SK-N-SH treated with all-trans-retinoic acid at 6 μM for 48 hours (cell line): Measurements from ENCODE around the gene GRK3.

Experiments
- ATAC-seq: fragments of 200-7000 bp; cut with Tn5 transposase; 3 replicates; pipeline ENCODE4 v1.9.1; 2020; ENCODE audit warnings: mild to moderate bottlenecking, moderate library complexity
- ARNTL ChIP-seq: fragments of 450-650 bp; formaldehyde crosslinking; IDR thresholded peaks from 2 replicates; pipeline ENCODE4 v1.5.0; 2020; ENCODE audit warnings: low read depth, mild to moderate bottlenecking, moderate library complexity, borderline replicate concordance
- BACH2 ChIP-seq: fragments of 250-450 bp; sonication (Bioruptor Pico); IDR thresholded peaks from 2 replicates; pipeline ENCODE4 v1.9.0; 2021; ENCODE audit warnings: mild to moderate bottlenecking, borderline replicate concordance
- CREB5 ChIP-seq: fragments of 250-450 bp; sonication (Bioruptor Pico); IDR thresholded peaks from 2 replicates; pipeline ENCODE4 v1.5.1; 2020; ENCODE audit warnings: low read depth, mild to moderate bottlenecking, moderate library complexity
- CSDC2 ChIP-seq: fragments of 250-450 bp; sonication (Bioruptor Pico); IDR thresholded peaks from 2 replicates; pipeline ENCODE4 v1.5.0; 2020; ENCODE audit warnings: mild to moderate bottlenecking, moderate library complexity
- ESRRG ChIP-seq: fragments of 250-450 bp; sonication (Bioruptor Pico); IDR thresholded peaks from 2 replicates; pipeline ENCODE4 v1.6.1; 2021; ENCODE audit warnings: mild to moderate bottlenecking
- GLIS3 ChIP-seq: fragments of 250-450 bp; sonication (Bioruptor Pico); IDR thresholded peaks from 2 replicates; pipeline ENCODE4 v1.5.0; 2020; ENCODE audit warnings: mild to moderate bottlenecking, moderate library complexity
- ISL1 ChIP-seq: fragments of 250-450 bp; sonication (Bioruptor Pico); IDR thresholded peaks from 2 replicates; pipeline ENCODE4 v2.1.2; 2022; ENCODE audit warnings: mild to moderate bottlenecking, moderate library complexity
- OSR1 ChIP-seq: fragments of 250-450 bp; sonication (Bioruptor Pico); IDR thresholded peaks from 2 replicates; pipeline ENCODE4 v1.8.0; 2022; ENCODE audit warnings: moderate library complexity, mild to moderate bottlenecking, inconsistent platforms
- PATZ1 ChIP-seq: fragments of 250-450 bp; sonication (Bioruptor Pico); IDR thresholded peaks from 2 replicates; pipeline ENCODE4 v1.8.0; 2020; ENCODE audit warnings: mild to moderate bottlenecking, moderate library complexity, borderline replicate concordance
- PPARA ChIP-seq: fragments of 250-450 bp; sonication (Bioruptor Pico); IDR thresholded peaks from 2 replicates; pipeline ENCODE4 v1.5.0; 2020; ENCODE audit warnings: mild to moderate bottlenecking, borderline replicate concordance
- RARB ChIP-seq: fragments of 250-450 bp; sonication (Bioruptor Pico); IDR thresholded peaks from 2 replicates; pipeline ENCODE4 v1.8.0; 2021; ENCODE audit warnings: mild to moderate bottlenecking, moderate library complexity
- SNAI2 ChIP-seq: fragments of 250-450 bp; sonication (Bioruptor Pico); IDR thresholded peaks from 2 replicates; pipeline ENCODE4 v1.5.0; 2020; ENCODE audit warnings: mild to moderate bottlenecking, moderate library complexity
- TCF4 ChIP-seq: fragments of 250-450 bp; sonication (Bioruptor Pico); IDR thresholded peaks from 2 replicates; pipeline ENCODE4 v1.8.0; 2021; ENCODE audit warnings: mild to moderate bottlenecking, moderate library complexity, borderline replicate concordance
- ZC3H10 ChIP-seq: fragments of 250-450 bp; sonication (Bioruptor Pico); IDR thresholded peaks from 2 replicates; pipeline ENCODE4 v1.5.1; 2021; ENCODE audit warnings: mild to moderate bottlenecking, moderate library complexity
- ZFP3 ChIP-seq: fragments of 250-450 bp; sonication (Bioruptor Pico); IDR thresholded peaks from 2 replicates; pipeline ENCODE4 v1.5.0; 2020; ENCODE audit warnings: mild to moderate bottlenecking, moderate library complexity
- ZFP30 ChIP-seq: fragments of 450-650 bp; formaldehyde crosslinking; IDR thresholded peaks from 2 replicates; pipeline ENCODE4 v1.5.0; 2022; ENCODE audit warnings: mild to moderate bottlenecking, moderate library complexity
- ZNF565 ChIP-seq: fragments of 450-650 bp; formaldehyde crosslinking; conservative IDR thresholded peaks from 2 replicates; pipeline ENCODE4 v1.5.0; 2020; ENCODE audit warnings: low read depth, mild to moderate bottlenecking, moderate library complexity
- ZNF70 ChIP-seq: fragments of 450-650 bp; formaldehyde crosslinking; IDR thresholded peaks from 2 replicates; pipeline ENCODE4 v1.5.0; 2020; ENCODE audit warnings: mild to moderate bottlenecking, moderate library complexity
- ZNF8 ChIP-seq: fragments of 450-650 bp; formaldehyde crosslinking; IDR thresholded peaks from 2 replicates; pipeline ENCODE4 v1.5.0; 2020; ENCODE audit warnings: mild to moderate bottlenecking, moderate library complexity
- TF ChIP-seq, protein P1 (sequence below): fragments of 250-450 bp; sonication (Bioruptor Pico); IDR thresholded peaks from 2 replicates; pipeline ENCODE4 v1.5.1; 2021; ENCODE audit warnings: mild to moderate bottlenecking, moderate library complexity
- TF ChIP-seq, protein P2 (sequence below): fragments of 250-450 bp; sonication (Bioruptor Pico); IDR thresholded peaks from 2 replicates; pipeline ENCODE4 v1.8.0; 2021; ENCODE audit warnings: low read depth, mild to moderate bottlenecking, moderate library complexity, borderline replicate concordance
- TF ChIP-seq, protein P3 (sequence below): fragments of 250-450 bp; sonication (Bioruptor Pico); IDR thresholded peaks from 2 replicates; pipeline ENCODE4 v1.5.0; 2020; ENCODE audit warnings: mild to moderate bottlenecking, moderate library complexity

The GRK3 gene

DNA sequence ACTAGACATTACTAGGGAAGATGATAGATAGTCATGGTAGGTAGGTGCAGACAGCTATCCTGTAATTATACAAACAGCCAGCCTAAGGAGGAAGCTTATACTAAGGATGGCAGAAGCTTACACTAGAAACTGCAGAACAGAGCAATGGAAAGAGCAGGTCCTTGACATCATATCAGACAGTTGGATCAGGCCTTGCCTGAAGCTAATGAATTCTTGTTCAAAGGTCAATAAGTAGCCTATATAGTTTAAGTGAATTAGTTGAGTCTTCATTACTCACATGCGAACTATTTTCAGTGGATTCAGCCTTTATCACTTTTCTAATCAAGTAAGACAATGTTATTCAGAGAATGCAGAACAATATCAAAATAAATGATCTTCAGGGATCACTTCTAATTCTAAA lies 22.3 kb upstream of the GRK3 start:
- TF ChIP-seq, protein P1, sequence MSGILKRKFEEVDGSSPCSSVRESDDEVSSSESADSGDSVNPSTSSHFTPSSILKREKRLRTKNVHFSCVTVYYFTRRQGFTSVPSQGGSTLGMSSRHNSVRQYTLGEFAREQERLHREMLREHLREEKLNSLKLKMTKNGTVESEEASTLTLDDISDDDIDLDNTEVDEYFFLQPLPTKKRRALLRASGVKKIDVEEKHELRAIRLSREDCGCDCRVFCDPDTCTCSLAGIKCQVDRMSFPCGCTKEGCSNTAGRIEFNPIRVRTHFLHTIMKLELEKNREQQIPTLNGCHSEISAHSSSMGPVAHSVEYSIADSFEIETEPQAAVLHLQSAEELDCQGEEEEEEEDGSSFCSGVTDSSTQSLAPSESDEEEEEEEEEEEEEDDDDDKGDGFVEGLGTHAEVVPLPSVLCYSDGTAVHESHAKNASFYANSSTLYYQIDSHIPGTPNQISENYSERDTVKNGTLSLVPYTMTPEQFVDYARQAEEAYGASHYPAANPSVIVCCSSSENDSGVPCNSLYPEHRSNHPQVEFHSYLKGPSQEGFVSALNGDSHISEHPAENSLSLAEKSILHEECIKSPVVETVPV: no peak
- TF ChIP-seq ZNF8 (CRISPR knock-in tag) (no peak), ZNF70 (CRISPR knock-in tag) (no peak), TCF4 (CRISPR knock-in tag) (no peak), ISL1 (CRISPR knock-in tag) (peak; percentile 71), ZC3H10 (no peak), ARNTL (no peak)
- ATAC-seq: no peak; the same call in 1 of the 3 replicates

DNA sequence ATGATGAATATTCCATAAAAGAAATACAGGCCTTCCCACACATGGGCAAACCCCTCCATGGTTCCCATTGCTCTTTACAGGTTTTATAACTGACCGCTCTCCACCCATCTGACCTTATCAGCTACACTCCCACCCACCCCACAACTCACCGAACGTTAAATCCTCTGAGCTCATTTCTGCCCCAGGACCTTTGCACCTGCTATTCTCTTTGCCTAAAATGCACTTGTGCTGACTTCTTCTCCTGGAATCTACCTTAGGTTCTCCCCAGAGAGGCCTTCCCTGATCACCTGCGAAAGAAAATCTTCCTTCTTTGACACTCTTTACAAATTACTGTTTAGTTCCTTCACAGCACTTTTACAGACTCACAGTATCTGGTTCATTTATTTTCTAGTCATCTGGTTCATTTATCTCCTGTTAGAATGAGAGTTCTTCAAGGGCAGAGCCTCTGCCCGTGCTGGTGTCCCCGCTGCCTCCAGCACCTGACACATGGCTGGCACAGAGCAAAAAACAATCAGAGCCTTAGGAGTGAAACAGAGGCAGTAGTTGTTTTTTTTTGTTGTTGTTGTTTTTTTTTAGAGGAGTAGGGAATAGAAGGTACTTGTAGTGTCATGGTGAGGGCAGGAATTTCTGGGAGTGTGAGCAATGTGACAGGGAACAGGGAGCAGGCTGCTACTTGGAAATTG lies 21.6 kb upstream of the GRK3 start:
- ATAC-seq: no peak
- no peak for TF ChIP-seq TCF4 (CRISPR knock-in tag)
- TF ChIP-seq GLIS3 (CRISPR knock-in tag): no peak
- no peak for TF ChIP-seq CSDC2
- no peak for TF ChIP-seq ZNF70 (CRISPR knock-in tag)
- no peak for TF ChIP-seq ZC3H10
- TF ChIP-seq, protein P2, sequence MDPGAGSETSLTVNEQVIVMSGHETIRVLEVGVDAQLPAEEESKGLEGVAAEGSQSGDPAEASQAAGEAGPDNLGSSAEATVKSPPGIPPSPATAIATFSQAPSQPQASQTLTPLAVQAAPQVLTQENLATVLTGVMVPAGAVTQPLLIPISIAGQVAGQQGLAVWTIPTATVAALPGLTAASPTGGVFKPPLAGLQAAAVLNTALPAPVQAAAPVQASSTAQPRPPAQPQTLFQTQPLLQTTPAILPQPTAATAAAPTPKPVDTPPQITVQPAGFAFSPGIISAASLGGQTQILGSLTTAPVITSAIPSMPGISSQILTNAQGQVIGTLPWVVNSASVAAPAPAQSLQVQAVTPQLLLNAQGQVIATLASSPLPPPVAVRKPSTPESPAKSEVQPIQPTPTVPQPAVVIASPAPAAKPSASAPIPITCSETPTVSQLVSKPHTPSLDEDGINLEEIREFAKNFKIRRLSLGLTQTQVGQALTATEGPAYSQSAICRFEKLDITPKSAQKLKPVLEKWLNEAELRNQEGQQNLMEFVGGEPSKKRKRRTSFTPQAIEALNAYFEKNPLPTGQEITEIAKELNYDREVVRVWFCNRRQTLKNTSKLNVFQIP (CRISPR knock-in tag): no peak
- no peak for TF ChIP-seq RARB (CRISPR knock-in tag)
- no peak for TF ChIP-seq PATZ1 (CRISPR knock-in tag)
- no peak for TF ChIP-seq SNAI2 (CRISPR knock-in tag)
- no peak for TF ChIP-seq ZNF8 (CRISPR knock-in tag)
- no peak for TF ChIP-seq CREB5 (CRISPR knock-in tag)
- TF ChIP-seq, protein P3, sequence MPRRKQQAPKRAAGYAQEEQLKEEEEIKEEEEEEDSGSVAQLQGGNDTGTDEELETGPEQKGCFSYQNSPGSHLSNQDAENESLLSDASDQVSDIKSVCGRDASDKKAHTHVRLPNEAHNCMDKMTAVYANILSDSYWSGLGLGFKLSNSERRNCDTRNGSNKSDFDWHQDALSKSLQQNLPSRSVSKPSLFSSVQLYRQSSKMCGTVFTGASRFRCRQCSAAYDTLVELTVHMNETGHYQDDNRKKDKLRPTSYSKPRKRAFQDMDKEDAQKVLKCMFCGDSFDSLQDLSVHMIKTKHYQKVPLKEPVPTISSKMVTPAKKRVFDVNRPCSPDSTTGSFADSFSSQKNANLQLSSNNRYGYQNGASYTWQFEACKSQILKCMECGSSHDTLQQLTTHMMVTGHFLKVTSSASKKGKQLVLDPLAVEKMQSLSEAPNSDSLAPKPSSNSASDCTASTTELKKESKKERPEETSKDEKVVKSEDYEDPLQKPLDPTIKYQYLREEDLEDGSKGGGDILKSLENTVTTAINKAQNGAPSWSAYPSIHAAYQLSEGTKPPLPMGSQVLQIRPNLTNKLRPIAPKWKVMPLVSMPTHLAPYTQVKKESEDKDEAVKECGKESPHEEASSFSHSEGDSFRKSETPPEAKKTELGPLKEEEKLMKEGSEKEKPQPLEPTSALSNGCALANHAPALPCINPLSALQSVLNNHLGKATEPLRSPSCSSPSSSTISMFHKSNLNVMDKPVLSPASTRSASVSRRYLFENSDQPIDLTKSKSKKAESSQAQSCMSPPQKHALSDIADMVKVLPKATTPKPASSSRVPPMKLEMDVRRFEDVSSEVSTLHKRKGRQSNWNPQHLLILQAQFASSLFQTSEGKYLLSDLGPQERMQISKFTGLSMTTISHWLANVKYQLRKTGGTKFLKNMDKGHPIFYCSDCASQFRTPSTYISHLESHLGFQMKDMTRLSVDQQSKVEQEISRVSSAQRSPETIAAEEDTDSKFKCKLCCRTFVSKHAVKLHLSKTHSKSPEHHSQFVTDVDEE: no peak
- no peak for TF ChIP-seq OSR1 (CRISPR knock-in tag)
- TF ChIP-seq ZFP3 (CRISPR knock-in tag): no peak
- TF ChIP-seq ZFP30 (CRISPR knock-in tag): no peak
- TF ChIP-seq ESRRG (CRISPR knock-in tag): no peak

GRCh38 chr22:25545146-25545545 lies 19.3 kb upstream of the GRK3 start:
- no peak for ATAC-seq
- no peak for TF ChIP-seq PPARA
- no peak for TF ChIP-seq GLIS3 (CRISPR knock-in tag)
- TF ChIP-seq CREB5 (CRISPR knock-in tag): no peak
- TF ChIP-seq OSR1 (CRISPR knock-in tag): no peak
- TF ChIP-seq BACH2 (CRISPR knock-in tag): no peak
- no peak for TF ChIP-seq ZNF565 (CRISPR knock-in tag)
- TF ChIP-seq RARB (CRISPR knock-in tag): no peak
- TF ChIP-seq ZC3H10: no peak
- no peak for TF ChIP-seq PATZ1 (CRISPR knock-in tag)
- TF ChIP-seq, protein P2 (CRISPR knock-in tag): no peak
